G401 (cell line): Measurements from ENCODE around the gene APCDD1L. TPM values are rescaled to one million over a fixed set of nuclear protein-coding genes. Genes with fewer than 3 reads are reported as not detected.

ENCODE experiments used
- DNase-seq: peaks from one replicate; pipeline ENCODE4 v3.0.0-alpha.2; 2015; ENCODE audit warnings: low spot score
- in situ Hi-C: cut with HindIII; loops from 2 replicates; pipeline ENCODE4 v1.10.0; 2016; ENCODE audit warnings: low sequenced_read_pairs, mixed read lengths
- total RNA-seq: library from RNA; depleted of rRNA; stranded (reverse); fragments of >200 nt; shearing (Covaris generic); gene quantifications from 2 replicates; pipeline ENCODE4 v1.2.3, GENCODE V29; 2014; rRNA removed

APCDD1L gene
- not detected in 2 replicates for total RNA-seq

DNA sequence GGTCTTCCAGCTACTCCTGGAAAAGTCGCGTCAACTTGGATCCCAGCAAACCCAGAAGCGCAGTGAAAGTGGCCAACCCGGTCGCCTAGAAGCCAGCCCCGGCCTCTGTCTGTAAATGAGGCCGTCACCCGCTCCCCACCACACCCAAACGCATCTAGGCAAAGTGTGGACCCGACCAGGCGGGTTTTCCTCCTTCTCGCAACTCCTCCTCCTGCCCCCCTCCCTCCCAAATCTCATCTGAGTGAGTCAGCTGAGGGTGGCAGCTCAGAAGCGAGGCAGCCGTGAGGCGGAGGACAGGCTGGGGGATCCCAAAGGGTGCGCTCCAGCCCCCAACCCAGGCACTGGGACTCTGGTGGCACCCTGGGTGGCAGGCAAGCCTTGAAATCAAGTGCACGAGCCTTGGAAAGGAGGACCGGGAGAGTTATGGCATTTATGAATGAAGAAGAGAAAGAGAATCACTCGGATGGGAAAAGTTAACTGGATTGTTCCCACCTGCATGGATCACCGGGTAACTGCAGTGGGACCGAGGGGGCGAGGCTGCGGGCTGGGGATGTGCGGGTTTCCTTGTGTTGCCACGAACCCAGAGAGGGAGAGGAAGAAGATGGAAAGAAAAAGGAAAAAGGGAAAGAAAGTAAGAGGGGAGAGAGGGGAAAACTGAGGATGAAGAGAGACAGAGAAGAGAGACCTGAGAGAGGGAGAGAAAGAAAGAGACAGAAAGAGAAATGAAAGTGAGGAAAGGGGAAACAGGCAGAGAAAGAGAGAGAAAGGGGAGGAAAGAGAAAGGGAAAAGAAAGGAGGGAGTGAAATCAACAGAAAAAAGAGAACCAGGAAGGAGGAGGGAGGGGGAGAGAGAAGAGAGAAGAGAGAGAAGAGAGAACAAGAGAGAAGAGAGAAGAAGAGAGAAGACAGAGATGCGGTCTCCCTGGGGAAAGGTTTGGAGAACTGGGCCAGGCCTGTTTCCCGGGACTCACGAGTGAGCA is at the start of gene APCDD1L:
Gene APCDD1L (minus strand): TSS at position 167 of the 980 bp plus-strand sequence. CDS start 692 bp downstream, outside the sequence.
- in situ Hi-C loops: no loop called here
- DNase-seq: no peak

DNA sequence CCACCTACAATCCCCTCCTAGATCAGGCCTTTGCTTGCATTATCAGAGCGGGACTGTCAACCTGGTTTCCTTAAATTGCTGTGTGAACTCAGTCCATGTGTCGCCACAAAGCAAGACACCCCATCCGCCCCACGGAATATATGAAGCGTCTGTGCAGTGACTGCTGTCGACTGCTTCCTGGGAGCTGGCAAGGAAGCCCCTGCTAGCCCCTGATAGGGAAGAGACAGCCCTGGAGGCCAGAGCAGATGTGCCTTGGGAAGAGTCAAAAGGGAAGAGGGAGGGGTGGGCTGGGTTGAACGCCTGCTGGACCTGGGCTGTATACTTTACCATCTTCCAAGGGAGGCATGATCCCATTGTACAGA is 44.1 kb upstream of the APCDD1L start:
- no peak for DNase-seq
- in situ Hi-C loops: no loop called here

DNA sequence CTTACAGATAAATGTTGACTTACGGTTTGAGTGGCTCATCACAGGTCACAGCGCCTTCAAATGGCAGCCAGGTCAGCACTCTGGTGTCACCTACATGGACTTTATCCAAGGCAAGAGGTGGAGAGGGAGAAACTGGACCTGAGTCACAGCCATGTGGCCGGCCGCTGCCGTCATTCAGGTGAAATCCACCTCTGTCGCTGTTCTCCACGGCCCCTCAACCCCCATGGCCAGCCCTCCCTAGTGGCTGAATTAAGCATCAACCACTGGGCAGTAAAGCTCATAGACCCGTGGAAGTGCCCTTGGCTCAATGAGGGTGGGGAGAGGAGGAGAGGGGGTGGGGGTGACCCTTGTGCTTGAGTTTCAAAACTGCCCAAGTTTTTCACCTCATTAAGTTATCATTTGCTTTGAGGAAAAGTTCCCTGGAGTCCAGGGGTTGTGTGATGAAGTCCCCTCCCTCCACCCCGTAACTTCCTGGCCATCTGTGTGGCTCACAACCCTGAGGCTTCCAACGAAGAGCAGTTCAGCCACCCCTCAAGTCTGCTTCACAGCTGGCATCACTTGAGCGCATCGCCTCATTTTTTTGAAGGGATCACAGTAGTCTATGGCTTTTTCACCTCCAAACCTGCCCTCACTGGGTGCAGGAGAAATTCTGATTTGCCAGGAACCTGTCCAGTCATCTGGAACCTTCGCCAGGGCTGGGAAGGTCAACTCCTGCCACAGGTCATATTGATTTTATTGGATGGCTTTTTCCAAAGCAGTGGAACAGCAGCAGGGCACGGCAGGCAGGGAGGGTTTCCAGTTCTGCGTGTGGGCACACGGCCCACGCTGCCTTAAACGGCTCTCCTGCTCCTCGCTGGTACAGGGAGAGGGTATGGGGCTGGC is 43.5 kb upstream of the APCDD1L start:
- in situ Hi-C loops: no loop called here
- DNase-seq: no peak

GRCh38 chr20:58557733-58558342 is 42.6 kb upstream of the APCDD1L start:
- in situ Hi-C loops: no loop called here
- DNase-seq: no peak

DNA sequence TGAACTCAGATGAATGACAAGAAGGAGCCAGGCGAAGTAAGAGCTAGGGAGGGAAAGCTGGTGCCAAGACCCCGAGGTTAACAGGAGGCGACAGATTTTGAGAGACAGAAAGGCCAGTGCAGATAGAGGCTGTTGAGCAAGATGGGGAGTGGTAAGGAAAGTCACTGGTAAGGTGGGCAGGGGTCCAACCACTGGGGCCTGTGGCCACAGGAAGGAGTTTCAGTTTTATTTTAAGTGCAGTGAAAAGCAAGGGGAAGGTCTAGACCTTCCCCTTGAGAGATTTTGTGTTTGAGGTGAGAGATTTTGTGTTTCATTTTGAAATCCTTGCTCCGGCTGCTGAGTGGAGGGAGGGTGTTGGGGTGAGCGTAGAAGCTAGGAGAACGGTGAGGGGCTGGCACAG is 41.8 kb upstream of the APCDD1L start:
- in situ Hi-C loops: no loop called here
- DNase-seq: no peak

DNA sequence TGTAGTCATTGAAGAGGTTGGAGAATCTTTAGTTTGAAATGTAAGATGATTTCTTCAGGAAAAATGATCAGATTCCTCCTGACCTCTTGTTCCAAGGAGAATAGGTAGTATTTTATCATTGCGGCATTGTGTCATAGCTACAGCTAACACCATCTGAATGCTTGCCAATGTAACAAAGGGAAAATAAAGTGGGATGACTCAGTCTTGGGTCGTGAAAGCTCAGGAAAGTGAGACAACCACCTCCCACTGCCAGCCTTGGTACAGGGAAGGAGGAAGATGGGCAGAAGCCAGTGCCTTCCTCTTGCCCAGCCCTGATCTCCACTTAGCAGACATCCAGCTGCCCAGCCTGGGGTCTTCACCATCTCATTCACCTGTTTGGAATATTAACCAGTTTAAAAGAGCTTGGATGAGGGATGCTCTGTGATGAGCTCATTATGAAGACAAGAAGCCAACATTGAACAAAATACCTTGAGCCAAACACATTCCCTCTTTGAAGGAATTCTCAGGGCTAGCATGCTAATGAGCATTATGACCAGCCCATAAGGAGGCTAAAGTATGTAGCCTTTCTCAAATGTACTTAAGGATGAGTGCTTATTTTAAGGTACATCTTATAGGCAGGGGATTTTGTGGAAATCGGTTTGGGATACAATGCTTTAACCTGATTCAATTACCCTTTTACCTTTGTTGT is 40.0 kb upstream of the APCDD1L start:
- in situ Hi-C loops: no loop called here
- no peak for DNase-seq

GRCh38 chr20:58554541-58554940 is 39.3 kb upstream of the APCDD1L start:
- DNase-seq: no peak
- in situ Hi-C loops: no loop called here

- in situ Hi-C loops: no loop called here
- DNase-seq: no peak
These were observed 38.6 kb upstream of the APCDD1L start for GRCh38 chr20:58553841-58554240.

DNA sequence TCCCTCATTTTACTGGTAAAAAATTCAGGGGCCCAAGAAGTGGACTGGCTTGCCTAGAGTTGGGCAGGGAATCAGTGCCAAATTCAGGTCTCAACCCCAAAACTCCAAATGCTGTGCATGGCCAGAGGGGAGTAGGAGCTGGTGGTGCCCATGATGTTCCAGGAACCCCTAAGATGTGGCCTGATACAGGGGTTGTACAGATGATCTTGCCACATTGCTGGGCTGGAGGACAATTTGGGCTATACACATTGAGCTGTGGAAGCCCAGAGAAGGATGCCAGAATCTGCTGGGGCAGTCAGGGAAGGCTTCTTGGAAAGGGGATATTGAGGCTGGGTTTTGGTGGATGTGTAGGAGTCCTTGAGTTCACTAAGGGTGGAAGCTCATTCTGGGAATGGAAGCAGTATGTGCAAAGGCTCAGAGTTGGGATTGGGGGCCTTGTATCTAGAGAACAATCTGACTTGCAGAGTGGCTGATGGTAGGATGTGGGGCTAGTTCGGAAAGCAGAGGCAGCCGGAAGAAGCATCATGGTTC is 38.0 kb upstream of the APCDD1L start:
- in situ Hi-C loops: no loop called here
- no peak for DNase-seq

GRCh38 chr20:58552366-58552934 is 37.3 kb upstream of the APCDD1L start:
- no peak for DNase-seq
- in situ Hi-C loops: no loop called here

- no peak for DNase-seq
- in situ Hi-C loops: no loop called here
These were observed 36.4 kb upstream of the APCDD1L start for GRCh38 chr20:58551631-58552030.

GRCh38 chr20:58550275-58551059 is 35.3 kb upstream of the APCDD1L start:
- in situ Hi-C loops: no loop called here
- DNase-seq: no peak

- in situ Hi-C loops: no loop called here
- DNase-seq: no peak
These were observed 34.3 kb upstream of the APCDD1L start for GRCh38 chr20:58549231-58550209.

DNA sequence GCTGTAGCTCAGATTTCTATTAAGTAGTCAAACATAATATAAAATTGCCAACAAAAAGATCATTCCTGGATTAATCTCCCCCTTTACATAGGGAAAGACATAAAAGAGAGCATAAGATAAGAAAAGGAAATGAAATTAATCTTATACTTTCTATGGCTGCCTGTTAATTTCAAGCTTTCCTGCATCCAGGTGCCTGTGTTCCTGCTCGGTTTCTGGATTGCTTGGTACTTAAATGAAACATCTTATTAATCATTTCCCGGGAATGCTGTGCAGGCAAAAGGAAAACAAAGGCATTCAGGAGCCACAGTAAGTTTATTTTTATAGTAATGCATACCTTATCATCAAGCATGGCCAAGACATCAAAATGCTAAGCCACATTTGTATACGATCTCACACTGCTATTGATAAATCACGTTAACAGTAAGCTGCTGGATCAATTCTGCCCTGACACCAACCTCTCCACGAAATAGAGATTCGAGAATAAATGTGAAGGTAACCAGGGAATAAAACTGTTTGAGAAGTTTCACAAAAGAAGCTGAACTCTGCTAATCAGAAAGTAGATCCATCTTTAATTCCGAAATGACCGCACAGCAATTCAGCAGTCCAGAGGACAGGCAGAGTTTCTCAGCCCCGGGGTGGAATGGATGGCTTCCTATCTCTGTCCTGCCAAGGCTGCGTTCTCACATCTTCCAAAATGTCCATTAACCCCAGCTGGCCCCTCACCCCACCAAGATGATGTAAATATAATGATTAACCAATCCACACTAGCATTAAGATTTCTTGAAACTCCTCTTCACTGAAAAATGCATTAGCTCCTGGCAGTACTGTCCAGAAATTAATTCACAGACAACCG is 32.6 kb upstream of the APCDD1L start:
- in situ Hi-C loops: no loop called here
- no peak for DNase-seq

- DNase-seq: no peak
- in situ Hi-C loops: no loop called here
These were observed 31.8 kb upstream of the APCDD1L start for GRCh38 chr20:58546756-58547622.
